Activated B cell treated with CpG ODN at 0.5 μM for 24 hours (primary cell): Measurements from ENCODE around the gene TOGARAM1. TPM values are rescaled to one million over a fixed set of nuclear protein-coding genes. Genes with fewer than 3 reads are reported as not detected.

Experiments
- ATAC-seq: fragments of 200-7000 bp; cut with Tn5 transposase; one replicate; pipeline ENCODE4 v1.10.0; 2021; ENCODE audit warnings: low read depth, mild to moderate bottlenecking, moderate library complexity
- CTCF ChIA-PET: fragments of 350-600 bp; sonication (Branson Sonifier 250); formaldehyde crosslinking; loops from one replicate; lab custom pipeline; 2021; ENCODE audit warnings: antibody characterized with exemption; lab: Charles Lee
- POLR2A ChIA-PET: fragments of 350-600 bp; sonication (Branson Sonifier 250); formaldehyde crosslinking; loops from one replicate; lab custom pipeline; 2021; ENCODE audit warnings: antibody characterized with exemption; lab: Charles Lee
- DNase-seq: peaks from one replicate; pipeline ENCODE4 v3.0.0; 2022
- H3K27ac Mint-ChIP-seq: one replicate; pipeline ENCODE4 v1.8.0; 2020; ENCODE audit warnings: mixed read lengths
- H3K27me3 Mint-ChIP-seq: one replicate; pipeline ENCODE4 v1.8.0; 2021; ENCODE audit warnings: mixed read lengths
- H3K36me3 Mint-ChIP-seq: one replicate; pipeline ENCODE4 v1.8.0; 2021; ENCODE audit warnings: low read depth, mixed read lengths
- H3K4me1 Mint-ChIP-seq: one replicate; pipeline ENCODE4 v1.8.0; 2021; ENCODE audit warnings: mixed read lengths
- H3K4me3 Mint-ChIP-seq: one replicate; pipeline ENCODE4 v1.8.0; 2020; ENCODE audit warnings: mild to moderate bottlenecking, mixed read lengths
- H3K9me3 Mint-ChIP-seq: one replicate; pipeline ENCODE4 v1.8.0; 2020; ENCODE audit warnings: mixed read lengths
- CTCF ChIP-seq: fragments of 200-600 bp; IDR thresholded peaks from one replicate; pipeline ENCODE4 v1.8.0; 2022; ENCODE audit warnings: antibody characterized with exemption, mild to moderate bottlenecking
- intact Hi-C: fragments of 100-400 bp; cut with micrococcal nuclease; formaldehyde crosslinking; loops from one replicate; pipeline ENCODE4 v1.15.1; 2024
- total RNA-seq: library from RNA; stranded (reverse); gene quantifications from 2 replicates; pipeline ENCODE4 v1.2.3, GENCODE V29; 2022

TOGARAM1 gene
- total RNA-seq, 1 donor from 2014 or later: 16.9 TPM

GRCh38 chr14:45044638-45045037 is 82.6 kb downstream of the TOGARAM1 start:
- no peak for TF ChIP-seq CTCF
- H3K27ac Mint-ChIP-seq: no peak overlapping the region
- ChIA-PET POLR2A (no interaction called here), CTCF (no interaction called here)
- no peaks in the 10 kb centered on the region for H3K27me3 Mint-ChIP-seq
- H3K4me3 Mint-ChIP-seq: no peak overlapping the region
- peaks cover 31% of the 10 kb centered on the region for H3K36me3 Mint-ChIP-seq
- H3K9me3 Mint-ChIP-seq: no peaks in the 10 kb centered on the region
- H3K4me1 Mint-ChIP-seq: peaks cover 3% of the 10 kb centered on the region
- no peak for ATAC-seq
- intact Hi-C loops: no loop called here
- DNase-seq: no peak

- no peak for ATAC-seq
- no peak for TF ChIP-seq CTCF
- ChIA-PET CTCF (no interaction called here), POLR2A (interaction anchor here (1.1 kb wide), 1 partner anchor 87 kb away, joined by 3 read pairs; the partner anchor contains the start of genes KLHL28 and TOGARAM1)
- no peak overlapping the region for H3K27ac Mint-ChIP-seq
- H3K9me3 Mint-ChIP-seq: no peaks in the 10 kb centered on the region
- H3K27me3 Mint-ChIP-seq: no peaks in the 10 kb centered on the region
- peaks cover 3% of the 10 kb centered on the region for H3K4me1 Mint-ChIP-seq
- no peak overlapping the region for H3K4me3 Mint-ChIP-seq
- peaks cover 39% of the 10 kb centered on the region for H3K36me3 Mint-ChIP-seq
- DNase-seq: no peak
- intact Hi-C loops: no loop called here
Measured at GRCh38 chr14:45048385-45048784, 86.4 kb downstream of the TOGARAM1 start.

GRCh38 chr14:45051180-45051579 is 89.2 kb downstream of the TOGARAM1 start:
- no peak for DNase-seq
- TF ChIP-seq CTCF: no peak
- Mint-ChIP-seq H3K4me1 (peaks cover 3% of the 10 kb centered on the region), H3K4me3 (no peak overlapping the region), H3K36me3 (peaks cover 37% of the 10 kb centered on the region), H3K27ac (no peak overlapping the region), H3K9me3 (no peaks in the 10 kb centered on the region), H3K27me3 (no peaks in the 10 kb centered on the region)
- POLR2A ChIA-PET: no interaction called here
- no peak for ATAC-seq
- CTCF ChIA-PET: no interaction called here
- intact Hi-C loops: no loop called here

- DNase-seq (no peak), ATAC-seq (no peak)
- ChIA-PET CTCF (no interaction called here), POLR2A (no interaction called here)
- no peak overlapping the region for H3K4me3 Mint-ChIP-seq
- H3K36me3 Mint-ChIP-seq: peaks cover 36% of the 10 kb centered on the region
- TF ChIP-seq CTCF: no peak
- no peaks in the 10 kb centered on the region for H3K9me3 Mint-ChIP-seq
- intact Hi-C loops: no loop called here
- H3K27me3 Mint-ChIP-seq: no peaks in the 10 kb centered on the region
- no peak overlapping the region for H3K27ac Mint-ChIP-seq
- H3K4me1 Mint-ChIP-seq: peaks cover 3% of the 10 kb centered on the region
Measured at GRCh38 chr14:45051896-45052295, 89.9 kb downstream of the TOGARAM1 start.

GRCh38 chr14:45057349-45057748 is 95.4 kb downstream of the TOGARAM1 start:
- no peak for TF ChIP-seq CTCF
- Mint-ChIP-seq H3K27me3 (no peaks in the 10 kb centered on the region), H3K36me3 (peaks cover 50% of the 10 kb centered on the region), H3K4me1 (no peaks in the 10 kb centered on the region), H3K27ac (no peak overlapping the region), H3K9me3 (no peaks in the 10 kb centered on the region), H3K4me3 (no peak overlapping the region)
- intact Hi-C loops: no loop called here
- DNase-seq (no peak), ATAC-seq (no peak)
- CTCF ChIA-PET: no interaction called here
- POLR2A ChIA-PET: no interaction called here
